ENCODE measurements around the gene DNM2.

DNA sequence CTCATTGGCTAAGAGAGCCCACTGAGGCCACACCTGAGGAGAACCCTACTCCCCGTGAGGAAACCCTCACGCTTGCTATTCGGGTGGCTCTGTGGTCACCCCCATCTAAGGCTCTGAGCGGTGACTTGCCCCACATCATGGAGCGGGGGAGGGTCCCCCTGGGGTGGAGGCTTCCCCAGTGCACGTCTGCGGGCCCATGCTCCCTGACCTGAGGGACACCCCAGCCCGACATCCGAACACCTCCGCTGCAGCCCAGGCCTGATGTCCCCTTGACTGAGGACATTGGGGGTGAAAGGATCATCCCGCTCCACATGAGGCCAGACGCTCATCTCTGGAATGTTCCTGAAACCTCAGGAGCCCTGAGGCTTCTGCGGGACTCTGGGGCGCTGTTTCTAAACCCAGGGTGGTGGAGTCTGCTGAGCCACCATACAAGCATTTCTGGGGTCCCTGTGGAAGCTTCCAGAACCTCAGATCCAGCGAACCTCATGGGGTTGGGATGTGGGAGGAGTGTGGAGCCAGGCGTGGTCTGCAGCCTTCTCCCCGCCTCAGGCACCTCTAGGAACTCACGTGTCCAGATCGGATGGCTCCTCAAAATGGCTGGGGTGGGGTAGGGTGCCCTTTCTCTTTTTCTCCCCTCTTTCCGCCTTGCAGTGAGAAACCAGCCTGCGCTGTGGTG lies 98.2 kb downstream of the DNM2 start:
- TF ChIP-seq, protein P1, sequence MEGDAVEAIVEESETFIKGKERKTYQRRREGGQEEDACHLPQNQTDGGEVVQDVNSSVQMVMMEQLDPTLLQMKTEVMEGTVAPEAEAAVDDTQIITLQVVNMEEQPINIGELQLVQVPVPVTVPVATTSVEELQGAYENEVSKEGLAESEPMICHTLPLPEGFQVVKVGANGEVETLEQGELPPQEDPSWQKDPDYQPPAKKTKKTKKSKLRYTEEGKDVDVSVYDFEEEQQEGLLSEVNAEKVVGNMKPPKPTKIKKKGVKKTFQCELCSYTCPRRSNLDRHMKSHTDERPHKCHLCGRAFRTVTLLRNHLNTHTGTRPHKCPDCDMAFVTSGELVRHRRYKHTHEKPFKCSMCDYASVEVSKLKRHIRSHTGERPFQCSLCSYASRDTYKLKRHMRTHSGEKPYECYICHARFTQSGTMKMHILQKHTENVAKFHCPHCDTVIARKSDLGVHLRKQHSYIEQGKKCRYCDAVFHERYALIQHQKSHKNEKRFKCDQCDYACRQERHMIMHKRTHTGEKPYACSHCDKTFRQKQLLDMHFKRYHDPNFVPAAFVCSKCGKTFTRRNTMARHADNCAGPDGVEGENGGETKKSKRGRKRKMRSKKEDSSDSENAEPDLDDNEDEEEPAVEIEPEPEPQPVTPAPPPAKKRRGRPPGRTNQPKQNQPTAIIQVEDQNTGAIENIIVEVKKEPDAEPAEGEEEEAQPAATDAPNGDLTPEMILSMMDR (IDR thresholded peaks at IDR 0.05) = no peak
- TF ChIP-seq POLR2A (IDR thresholded peaks at IDR 0.05) = no peak

Measured in testis (tissue), 2 donors.